T-helper 2 cell (primary cell): ENCODE data around the gene KRT36.

ENCODE experiments used
- DNase-seq, 5 experiments: peaks; one replicate each; pipeline versions ENCODE4 v3.0.0 to v3.0.0-alpha.2; 2012 to 2022
- total RNA-seq, 2 donors: gene quantifications; one replicate each; lab custom pipeline; 2026; lab: John Stamatoyannopoulos, UW

The KRT36 gene
- total RNA-seq: 0 reads per million in 2 donors

DNA sequence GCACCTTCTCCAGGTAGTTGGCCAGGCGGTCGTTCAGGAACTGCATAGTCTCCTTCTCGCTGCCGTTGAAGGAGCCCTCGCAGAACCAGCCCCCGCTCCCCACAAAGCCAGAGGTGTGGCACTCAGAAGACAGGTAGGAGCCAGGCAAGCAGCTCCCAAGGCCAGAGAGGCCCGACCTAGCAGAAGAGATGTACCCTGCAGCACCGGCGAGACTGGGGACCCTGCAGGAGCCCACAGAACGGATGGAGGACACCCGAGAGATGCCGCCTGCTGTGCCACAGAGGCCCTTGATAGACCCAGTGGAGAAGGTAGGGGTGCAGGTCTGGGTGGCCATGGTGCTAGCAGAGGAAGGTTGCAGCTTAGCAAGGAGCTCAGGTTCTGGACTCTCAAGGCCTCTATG, at the start of gene KRT36:
Gene KRT36 (minus strand): TSS at position 380 of the 400 bp plus-strand sequence. CDS start 46 bp downstream, at position 334.
- no peak for DNase-seq

DNA sequence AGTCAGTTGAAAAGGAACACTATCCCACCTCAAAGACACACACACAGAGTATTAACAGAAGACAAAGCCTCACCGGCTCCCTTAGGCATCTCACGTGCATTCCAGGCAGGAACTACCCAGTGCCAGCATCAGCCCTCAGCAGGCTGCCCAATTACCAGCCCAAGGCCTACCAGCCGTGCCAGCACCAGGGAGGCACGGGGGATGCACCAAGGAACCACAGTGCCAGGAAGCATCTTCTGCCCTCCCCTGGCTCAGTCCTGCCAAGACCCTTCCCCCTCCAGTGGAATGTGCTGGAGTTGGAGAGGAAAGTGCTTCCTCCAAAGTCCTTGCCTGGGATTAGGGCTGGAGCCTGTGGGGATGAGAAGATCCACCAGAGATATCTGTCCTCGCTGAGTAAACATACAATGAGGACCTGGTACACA, 49.4 kb upstream of the KRT36 start:
- DNase-seq: no peak

DNA sequence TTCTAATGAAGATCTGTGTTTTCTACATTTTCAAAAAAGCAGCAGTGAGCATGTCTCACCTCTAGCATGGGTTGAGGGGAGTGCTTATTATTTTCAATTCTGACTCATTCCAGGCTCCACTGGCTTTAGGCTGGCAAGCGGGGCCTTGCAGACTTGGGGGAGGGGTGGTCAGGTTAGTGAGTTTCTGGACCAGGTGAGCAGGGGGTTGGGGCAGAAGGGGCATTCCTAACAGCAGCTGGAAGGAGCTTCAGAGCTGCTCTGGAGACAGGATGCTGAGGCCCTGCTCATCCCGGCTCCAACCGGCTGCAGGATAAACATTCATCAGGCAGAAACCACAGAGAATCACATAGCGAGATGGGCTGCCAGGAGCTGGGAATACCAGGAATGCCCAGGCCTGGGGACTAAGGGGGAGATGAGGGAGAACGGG, 48.9 kb upstream of the KRT36 start:
- DNase-seq: no peak

DNA sequence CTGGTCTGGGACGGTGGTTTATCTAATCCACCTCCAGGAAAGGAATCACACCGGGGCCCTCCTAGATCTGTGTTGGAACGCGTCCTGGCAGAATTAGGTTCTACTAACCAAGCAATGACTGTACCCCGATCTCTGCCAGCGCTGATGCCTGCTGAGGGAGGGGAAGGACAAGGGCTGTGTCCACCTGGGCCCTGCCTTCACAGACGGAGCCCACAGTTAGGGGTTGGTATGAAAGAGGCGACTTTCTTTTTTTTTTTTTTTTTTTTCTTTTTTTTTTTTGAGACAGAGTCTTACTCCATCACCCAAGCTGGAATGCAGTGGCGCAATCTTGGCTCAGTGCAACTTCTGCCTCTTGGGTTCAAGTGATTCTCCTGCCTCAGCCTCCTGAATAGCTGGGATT, 48.3 kb upstream of the KRT36 start:
- no peak for DNase-seq

DNA sequence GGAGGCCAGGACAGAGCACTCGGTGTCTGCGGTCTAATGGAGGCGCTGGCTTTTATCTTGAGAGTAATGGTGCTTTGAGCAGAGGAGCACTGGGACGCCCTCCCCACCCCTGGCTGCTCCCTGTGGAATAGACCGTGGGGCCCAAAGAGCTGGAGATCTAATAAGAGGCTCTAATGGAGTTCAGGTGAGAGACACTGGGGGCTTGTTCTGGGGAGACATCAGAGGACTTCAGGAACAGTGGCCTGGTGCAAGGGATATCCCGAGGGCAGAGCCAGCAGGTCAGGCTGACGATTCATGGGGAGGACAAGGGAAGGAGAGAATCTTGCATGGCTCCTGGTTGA, 47.9 kb upstream of the KRT36 start:
- DNase-seq: no peak

DNA sequence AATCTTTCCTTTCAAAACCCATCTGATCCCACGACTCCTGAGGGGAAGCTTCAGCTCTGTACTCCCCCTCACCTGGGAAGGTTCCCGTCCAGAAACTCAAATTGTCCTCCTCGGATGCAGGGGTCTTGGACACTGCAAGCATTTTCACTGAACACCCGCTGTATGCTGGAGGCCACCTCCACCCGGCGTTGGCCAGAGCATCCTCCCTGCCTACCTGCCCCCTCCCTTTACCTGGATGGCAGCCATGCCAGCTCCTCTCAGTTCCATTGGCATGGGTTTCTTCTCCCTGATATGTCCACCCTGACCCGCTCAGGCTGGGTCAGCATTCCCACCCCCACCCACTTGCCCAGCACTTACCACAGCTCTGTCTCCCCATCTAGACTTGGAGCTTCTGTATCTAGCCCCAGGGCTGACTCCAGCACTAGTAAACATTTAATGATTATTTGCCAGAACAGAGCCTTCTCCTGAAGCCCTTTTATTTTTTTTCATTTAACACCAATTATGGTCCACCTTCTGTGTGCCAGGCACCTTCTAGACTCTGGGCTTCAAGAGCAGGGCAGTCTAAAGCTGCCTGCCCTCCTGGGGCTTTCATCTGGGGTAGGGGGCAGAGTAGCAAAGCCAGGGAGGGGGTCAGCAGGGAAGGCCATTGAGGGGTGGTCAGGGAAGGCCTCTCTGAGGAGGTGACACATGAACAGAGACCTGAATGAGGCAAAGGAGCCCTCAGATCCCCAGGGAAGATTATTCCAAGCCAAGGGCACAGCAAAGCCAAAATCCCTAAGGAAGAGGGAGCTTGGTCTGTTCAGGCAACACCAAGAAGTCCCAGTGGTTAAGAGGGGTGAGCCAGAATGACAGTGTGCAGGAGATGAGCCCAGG, 47.3 kb upstream of the KRT36 start:
- no peak for DNase-seq

DNA sequence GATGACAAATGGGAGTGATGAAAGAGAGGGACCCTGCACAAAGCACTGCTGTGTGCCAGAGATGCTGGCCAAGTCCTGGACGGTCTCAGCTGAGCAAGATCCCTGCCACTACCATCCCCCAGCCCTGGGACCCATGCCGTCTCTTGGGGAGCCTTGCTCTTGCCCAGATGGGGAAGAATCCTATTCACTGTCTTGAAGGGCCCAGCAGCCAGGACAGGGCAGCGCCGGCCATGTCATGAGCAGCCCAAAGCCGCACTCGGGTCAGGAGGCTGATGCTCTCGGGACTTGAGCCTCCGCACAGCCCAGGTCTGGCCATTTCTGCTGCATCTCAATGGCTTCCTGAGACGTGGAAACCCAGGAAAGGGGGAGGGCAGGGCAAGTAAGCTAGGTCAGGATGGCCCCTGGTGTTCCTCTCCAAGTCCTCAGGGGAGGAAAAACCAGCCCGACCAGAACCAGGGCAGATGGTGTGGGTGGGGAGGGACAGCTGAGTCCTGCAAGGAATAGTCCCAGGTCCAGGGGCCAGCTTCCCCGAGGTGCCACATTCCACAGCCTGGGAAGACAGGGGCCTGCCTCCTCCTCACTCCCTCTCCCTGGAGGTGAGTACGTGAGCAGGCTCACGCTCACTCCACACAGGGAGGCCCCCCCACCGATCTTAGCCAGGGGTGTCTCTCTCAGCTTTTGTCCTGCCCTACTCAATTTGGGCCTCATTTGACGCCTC, 46.2 kb upstream of the KRT36 start:
- no peak for DNase-seq

DNA sequence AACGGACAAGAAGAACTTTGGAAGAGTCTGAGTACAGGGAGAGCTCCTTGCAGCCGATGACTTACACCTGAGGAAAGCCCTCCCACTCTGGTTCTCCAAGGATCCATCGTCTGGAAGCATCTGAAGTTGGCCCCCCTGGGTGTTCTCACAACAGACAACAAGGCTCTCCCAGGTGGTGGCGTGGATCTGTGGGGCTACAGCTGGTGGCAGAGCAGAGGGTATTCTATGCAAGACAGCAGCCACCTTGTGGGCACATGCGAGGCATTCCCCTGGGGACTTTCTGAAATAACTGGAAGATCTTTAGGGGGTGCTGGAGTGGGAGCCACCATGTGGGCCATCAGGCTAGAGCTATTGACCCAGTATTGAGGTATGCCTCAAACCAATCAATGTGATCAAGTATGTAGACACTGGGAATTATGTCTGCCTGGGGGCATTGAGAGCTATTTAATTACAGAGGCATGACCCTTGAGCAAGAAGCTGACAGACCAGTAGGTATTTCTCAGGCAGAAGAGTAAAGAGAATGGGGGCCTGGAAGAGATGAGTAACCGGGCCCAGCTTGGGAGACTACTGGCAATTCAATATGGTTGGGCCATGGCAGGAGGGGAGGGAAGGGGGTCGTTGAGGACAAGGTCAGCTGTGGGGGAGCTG, 45.3 kb upstream of the KRT36 start:
- DNase-seq: no peak

DNA sequence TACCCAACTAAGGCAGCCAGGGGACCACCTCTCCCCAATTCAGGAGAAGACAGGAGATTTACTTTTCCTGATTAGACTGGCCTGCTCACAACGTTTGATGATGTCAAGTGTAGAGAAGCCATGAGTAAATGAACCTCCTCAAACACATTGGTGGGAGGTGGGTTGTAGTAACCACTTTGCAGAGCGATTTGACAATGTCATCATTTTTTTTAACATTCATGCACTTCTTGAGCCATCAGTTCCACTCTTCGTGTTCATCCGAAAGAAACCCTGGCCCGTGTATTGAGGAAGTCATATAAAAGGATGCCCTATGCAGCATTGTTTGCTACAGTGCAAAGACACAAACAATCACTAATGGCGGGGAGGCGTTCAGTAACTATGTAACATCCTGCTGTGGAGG, 43.9 kb upstream of the KRT36 start:
- DNase-seq: no peak

DNA sequence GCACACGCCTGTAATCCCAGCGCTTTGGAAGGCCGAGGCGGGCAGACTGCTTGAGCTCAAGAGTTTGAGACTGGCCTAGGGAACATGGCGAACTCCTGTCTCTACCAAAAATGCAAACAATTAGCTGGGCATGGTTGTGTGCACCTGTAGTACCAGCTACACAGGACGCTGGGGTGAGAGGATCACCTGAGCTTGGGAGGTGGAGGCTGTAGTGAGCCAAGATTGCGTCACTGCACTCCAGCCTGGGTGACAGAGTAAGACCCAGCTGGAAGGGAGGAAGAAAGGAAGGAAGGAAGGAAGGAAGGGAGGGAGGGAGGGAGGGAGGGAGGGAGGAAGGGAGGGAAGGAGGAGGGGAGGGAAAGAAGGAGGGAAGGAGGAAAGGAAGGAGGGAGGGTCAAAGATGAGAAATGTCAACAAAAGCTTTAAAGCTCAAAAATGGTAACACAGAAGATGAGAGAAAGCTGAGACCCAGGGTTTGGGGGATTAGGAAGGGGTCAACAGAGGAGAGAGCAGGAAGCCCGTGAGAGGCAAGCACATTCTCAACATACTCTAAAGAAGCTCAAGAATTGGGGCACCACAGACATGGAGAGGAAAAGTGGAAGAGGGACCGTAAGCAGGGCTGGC, 43.3 kb upstream of the KRT36 start:
- DNase-seq: no peak

DNA sequence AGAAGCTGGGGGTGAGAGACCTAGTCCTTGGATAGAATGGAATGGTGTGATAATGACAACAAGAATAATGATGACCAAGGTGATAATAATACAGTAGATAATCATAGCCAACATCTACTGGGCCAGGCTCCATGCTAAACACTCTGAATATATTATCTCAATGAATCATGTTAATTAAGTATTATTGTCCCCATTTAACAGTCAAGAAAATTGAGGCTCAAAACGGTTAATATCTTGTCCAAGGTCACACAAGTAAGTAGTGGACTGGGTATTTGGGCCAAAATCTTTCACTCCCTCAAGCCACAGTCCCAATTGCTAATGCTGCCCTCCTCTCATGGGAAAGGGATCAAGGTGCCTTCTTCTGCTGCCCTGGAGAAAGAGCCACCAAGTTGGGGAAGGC, 42.3 kb upstream of the KRT36 start:
- DNase-seq: no peak

DNA sequence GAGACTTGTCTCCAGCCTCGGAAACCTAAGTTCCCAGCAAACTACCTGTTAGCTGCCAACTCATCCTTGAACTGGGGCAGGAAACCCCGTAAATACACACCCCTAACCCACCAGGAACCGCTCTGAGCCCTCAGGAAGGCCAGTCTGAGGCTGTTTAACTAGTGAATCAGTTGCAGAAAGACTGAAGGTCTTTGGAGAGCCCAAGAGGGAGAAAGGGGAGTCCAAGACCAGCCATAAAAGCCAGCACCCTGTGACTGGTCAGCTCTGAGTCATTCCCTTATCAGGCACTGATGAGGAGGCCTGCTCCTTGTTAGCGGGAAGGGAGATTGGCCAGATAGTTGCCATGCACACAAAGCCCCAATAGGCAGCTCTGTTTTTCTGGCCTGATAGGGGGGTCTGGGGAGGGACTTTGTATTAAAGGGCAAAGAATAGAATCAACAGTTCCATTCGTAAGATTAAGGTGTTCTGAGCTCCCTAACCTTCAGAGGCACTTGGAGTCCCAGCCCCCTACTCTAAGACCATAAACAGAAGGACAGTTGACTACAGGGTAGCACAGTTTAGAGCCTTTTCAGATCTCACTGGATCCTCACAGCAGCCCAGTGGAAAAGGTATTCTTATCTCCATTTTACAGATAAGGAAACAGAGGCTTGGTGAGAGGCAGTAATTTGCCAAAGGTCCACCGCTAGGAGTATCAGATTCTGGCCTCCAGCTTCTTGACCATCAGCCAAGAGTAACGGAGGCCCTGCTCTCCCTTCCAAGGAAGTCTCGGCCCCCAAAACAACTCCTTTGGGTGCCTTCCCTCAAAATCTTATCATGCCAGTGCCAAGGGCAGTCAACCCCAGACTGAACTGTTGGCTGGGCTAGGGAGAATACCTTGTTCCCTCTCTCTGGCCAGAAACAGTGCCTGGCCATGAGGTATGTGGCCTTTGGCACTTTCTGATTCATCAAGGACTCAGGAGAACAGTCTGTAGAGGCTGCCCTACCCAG, 40.6 kb upstream of the KRT36 start:
- DNase-seq: no peak

DNA sequence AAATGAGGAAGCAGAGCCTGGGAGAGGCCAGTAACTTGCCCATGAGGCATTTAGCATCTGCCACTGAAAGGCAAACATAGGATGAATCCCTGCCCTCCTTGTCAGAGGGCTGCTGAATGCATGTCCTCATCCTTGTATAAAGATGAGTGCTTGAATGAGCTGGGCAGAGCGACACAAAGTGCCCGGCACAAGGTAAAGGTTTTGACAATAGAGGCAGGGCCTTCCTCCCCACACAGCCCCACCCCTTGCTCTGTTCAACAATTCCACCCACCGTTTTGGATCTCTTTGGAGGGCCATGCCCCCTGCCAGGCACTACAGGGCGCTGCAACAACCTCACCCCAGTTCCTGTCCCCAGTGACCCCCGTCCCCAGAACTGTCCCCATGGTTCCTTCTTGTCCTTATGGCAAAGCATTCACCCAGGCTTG, 39.8 kb upstream of the KRT36 start:
- DNase-seq: no peak

DNA sequence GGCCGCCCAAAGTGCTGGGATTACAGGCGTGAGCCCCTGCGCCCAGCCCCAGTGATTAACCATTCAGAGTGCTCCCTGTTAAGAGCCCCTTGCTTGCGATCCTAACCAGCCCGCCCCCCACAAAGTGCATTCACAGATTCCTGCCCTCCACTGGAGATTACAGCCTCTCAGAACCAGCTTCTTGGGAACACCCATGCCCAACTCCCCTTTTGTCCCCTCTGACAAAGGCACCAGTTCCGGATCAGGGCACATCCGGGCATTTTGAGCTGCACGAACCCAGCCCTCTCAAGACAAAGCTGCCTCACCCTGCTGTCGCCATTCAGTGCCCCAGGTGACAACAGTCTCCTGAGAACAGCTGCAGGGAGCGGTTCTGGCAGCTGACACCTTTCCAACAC, 39.2 kb upstream of the KRT36 start:
- no peak for DNase-seq

DNA sequence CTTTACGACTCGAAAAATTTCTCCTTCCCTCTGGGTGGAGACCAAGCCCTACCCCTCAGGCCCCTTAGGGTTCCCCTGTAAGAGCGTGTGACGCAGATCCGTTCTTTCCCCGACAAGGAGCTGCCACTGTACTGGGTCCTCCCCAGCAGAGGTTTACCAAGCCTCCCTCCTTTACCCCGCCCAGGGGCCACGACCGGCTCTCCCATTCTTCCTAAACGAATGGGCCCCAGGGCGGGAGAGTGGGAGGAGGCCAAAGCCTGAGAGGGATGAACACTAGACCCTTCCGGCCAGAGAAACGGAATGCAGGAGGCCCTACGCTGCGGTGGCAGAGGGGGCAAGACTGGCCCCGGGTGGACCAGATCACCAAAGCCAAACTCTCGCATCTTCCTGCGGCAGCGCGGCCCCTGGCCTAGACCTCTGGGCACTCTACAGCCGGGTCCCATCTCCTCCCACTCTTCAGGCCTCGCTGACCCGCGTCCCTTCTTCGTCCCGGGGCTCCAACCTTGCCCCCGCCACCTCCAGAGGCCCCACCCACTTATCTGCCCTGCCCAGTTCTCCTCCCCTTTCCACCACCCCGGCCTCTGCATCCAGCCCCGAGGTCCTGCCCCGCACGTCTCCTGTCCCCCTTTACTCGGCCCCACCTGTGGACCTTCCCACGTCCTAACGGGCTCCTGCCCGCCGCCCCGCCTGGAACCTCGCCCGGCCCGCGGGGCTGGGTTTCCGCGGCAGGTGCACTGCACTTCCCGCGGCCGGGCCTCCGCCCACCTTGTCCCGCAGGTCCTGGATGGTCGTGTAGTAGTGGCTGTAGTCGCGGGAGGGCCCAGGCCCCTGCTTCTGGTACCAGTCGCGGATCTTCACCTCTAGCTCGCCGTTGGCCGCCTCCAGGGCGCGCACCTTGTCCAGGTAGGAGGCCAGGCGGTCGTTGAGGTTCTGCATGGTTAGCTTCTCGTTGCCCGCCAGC, 37.6 kb upstream of the KRT36 start:
- no peak for DNase-seq

DNA sequence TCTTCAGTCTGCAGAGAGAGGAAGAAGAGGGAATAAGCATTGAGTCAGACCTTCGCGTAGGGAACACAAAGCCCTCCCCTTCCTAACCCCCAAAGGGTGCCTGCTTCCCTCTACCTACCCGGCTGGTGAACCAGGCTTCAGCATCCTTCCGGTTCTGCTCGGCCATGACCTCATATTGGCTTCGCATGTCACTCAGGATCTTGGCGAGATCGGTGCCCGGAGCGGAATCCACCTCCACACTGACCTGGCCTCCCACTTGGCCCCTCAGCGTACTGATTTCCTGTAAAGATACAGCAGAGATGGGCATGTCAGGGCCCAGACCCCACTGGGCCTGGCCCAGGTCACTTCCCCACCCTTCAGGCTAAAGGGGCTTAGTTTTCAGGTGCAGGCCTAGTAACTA, 34.6 kb upstream of the KRT36 start:
- no peak for DNase-seq

DNA sequence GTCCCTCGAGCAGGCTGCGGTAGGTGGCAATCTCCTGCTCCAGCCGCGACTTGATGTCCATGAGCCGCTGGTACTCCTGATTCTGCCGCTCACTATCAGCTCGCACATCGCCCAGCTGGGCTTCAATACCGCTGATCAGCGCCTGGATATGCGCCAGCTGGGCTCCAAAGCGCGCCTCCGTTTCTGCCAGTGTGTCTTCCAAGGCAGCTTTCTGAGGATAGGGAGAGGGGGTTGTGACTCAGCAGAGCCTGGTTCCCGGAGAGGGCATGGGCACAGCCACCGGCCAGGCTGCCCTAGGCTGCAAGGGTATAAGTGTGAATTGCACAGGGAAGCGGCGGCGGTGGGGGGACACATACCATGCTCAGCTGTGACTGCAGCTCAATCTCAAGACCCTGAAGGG, 34.1 kb upstream of the KRT36 start:
- no peak for DNase-seq

DNA sequence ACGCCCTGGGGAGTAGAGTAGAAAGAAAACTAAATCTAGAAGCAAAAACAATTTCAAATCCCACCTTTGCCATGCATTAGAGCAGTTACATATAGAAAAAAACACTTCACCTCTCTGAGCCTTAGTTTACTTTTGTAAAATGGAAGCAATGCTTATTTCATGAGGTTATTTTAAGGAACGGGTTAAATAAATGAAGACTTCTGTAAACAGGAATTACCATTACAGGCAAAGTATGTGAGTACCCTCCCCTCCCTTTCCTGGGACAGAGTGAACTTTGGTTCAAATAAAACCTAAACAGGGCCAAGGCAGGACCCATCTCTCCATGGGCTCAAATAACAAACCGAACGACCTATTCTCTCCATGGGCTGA, 33.5 kb upstream of the KRT36 start:
- no peak for DNase-seq

DNA sequence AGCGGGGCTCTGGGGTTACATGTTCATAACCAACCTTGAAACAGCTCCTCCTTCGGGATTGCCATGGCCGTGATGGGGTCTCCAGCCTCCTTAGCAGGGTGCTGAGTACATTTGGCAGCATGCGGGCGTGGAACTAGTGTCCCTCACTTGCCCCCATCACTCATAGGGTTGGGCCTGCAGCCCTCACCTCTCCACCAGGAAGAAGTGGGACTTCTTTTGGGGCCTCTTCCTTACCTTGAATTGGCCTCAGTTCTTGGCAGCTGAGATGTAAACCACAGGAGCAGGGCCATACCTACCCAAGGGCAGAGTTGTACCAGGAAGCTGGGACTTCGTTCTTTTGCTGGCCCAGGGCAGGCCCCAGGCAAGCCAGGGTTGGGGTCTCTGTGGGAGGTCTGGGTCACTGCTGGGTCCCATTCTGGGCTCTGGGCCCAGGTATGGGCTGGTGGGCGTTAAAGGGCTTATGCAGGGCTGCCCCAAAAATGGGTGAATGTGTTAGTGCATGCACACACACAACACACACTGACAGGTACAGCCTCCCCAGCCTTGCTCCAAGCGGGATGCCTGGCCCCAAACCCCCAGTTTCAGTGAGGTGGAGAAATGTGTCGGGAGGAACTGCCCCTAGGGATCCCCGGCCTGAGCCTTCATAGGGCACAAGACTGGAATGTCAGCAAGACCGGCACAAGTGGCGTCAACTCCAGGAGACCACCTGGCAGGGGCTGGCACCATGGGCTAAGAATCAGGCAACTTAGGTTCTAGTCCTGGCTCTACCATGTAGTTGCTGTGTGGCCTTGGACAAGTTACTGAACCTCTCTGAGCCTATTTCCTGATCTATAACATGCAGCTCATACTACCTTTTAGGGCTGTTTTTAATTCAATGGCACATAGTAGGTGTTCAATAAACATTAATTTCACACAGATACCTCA, 32.9 kb upstream of the KRT36 start:
- DNase-seq: no peak
